GM23338 (cell line): ENCODE measurements around the gene KCNMB1. TPM values are rescaled to one million over a fixed set of nuclear protein-coding genes. Genes with fewer than 3 reads are reported as not detected.

Experiments
- ATAC-seq: fragments of 200-7000 bp; cut with Tn5 transposase; 3 replicates; pipeline ENCODE4 v1.9.1; 2020
- DNase-seq: peaks from one replicate; pipeline ENCODE4 v3.0.0-alpha.2; 2015; ENCODE audit warnings: low spot score
- H2AFZ ChIP-seq: fragments of 200-600 bp; sonication (generic); 2 replicates; pipeline ENCODE4 v1.8.0; 2016; ENCODE audit warnings: antibody characterized with exemption, mild to moderate bottlenecking, moderate library complexity
- H3F3A ChIP-seq: fragments of 200-600 bp; sonication (generic); replicated peaks from 2 replicates; pipeline ENCODE4 v1.8.0; 2017; ENCODE audit warnings: antibody characterized with exemption, mixed run types, low read depth
- H3K27ac ChIP-seq: fragments of 200-600 bp; sonication (generic); 2 replicates; pipeline ENCODE4 v1.6.1; 2016; ENCODE audit warnings: low read depth
- H3K27me3 ChIP-seq: fragments of 200-600 bp; sonication (generic); 2 replicates; pipeline ENCODE4 v1.8.0; 2016; ENCODE audit warnings: mild to moderate bottlenecking, mixed run types, moderate library complexity; ENCODE audit not compliant: insufficient read depth
- H3K36me3 ChIP-seq: fragments of 200-600 bp; sonication (generic); 2 replicates; pipeline ENCODE4 v1.8.0; 2016; ENCODE audit warnings: mild to moderate bottlenecking; ENCODE audit not compliant: insufficient read depth
- H3K4me1 ChIP-seq: fragments of 200-600 bp; sonication (generic); 2 replicates; pipeline ENCODE4 v1.8.0; 2016; ENCODE audit warnings: mild to moderate bottlenecking, moderate library complexity; ENCODE audit not compliant: insufficient read depth
- H3K4me2 ChIP-seq: fragments of 200-600 bp; sonication (generic); 2 replicates; pipeline ENCODE4 v1.7.1; 2017; ENCODE audit warnings: mixed run types
- H3K4me3 ChIP-seq: fragments of 200-600 bp; sonication (generic); 2 replicates; pipeline ENCODE4 v1.6.1; 2016; ENCODE audit warnings: mixed run types
- H3K79me2 ChIP-seq: fragments of 200-600 bp; sonication (generic); replicated peaks from 2 replicates; pipeline ENCODE4 v1.8.0; 2017; ENCODE audit warnings: mild to moderate bottlenecking; ENCODE audit not compliant: insufficient read depth
- H3K9me2 ChIP-seq: fragments of 200-600 bp; sonication (generic); 2 replicates; pipeline ENCODE4 v1.8.0; 2017; ENCODE audit not compliant: insufficient read depth
- H4K20me1 ChIP-seq: fragments of 200-600 bp; sonication (generic); replicated peaks from 2 replicates; pipeline ENCODE4 v1.8.0; 2017; ENCODE audit warnings: mild to moderate bottlenecking; ENCODE audit not compliant: insufficient read depth
- H3K27ac Mint-ChIP-seq: 2 replicates; pipeline ENCODE4 v1.8.0; 2020; ENCODE audit warnings: inconsistent platforms, mild to moderate bottlenecking, moderate library complexity, mixed read lengths
- H3K27me3 Mint-ChIP-seq: 3 replicates; pipeline ENCODE4 v1.8.0; 2022; ENCODE audit warnings: low read depth, mild to moderate bottlenecking, moderate library complexity, mixed read lengths, inconsistent platforms; ENCODE audit not compliant: insufficient read depth, poor library complexity
- H3K36me3 Mint-ChIP-seq: 3 replicates; pipeline ENCODE4 v1.8.0; 2021; ENCODE audit warnings: low read depth, mild to moderate bottlenecking, inconsistent platforms, moderate library complexity, mixed read lengths
- H3K4me1 Mint-ChIP-seq: 3 replicates; pipeline ENCODE4 v1.8.0; 2020; ENCODE audit warnings: mild to moderate bottlenecking, inconsistent platforms, mixed read lengths
- H3K4me3 Mint-ChIP-seq: 3 replicates; pipeline ENCODE4 v1.8.0; 2021; ENCODE audit warnings: moderate library complexity, mild to moderate bottlenecking, inconsistent platforms, mixed read lengths
- H3K9me3 Mint-ChIP-seq: 3 replicates; pipeline ENCODE4 v1.8.0; 2020; ENCODE audit warnings: moderate library complexity, mild to moderate bottlenecking, inconsistent platforms, mixed read lengths
- CREB1 ChIP-seq: fragments of 250-450 bp; sonication (Bioruptor Pico); IDR thresholded peaks from 2 replicates; pipeline ENCODE4 v1.5.0; 2020; ENCODE audit warnings: low read depth, mild to moderate bottlenecking, moderate library complexity
- CTCF ChIP-seq, 2 experiments: fragments of 200-600 bp in 1 of 2; sonication (generic) in 1 of 2; conservative IDR thresholded peaks; 2 replicates each; pipeline versions ENCODE4 v1.5.1 to v1.6.1; 2016 to 2017; ENCODE audit warnings: antibody characterized with exemption in 2 of 2, low read depth in 2 of 2, mild to moderate bottlenecking in 2 of 2, moderate library complexity in 1 of 2
- ETS1 ChIP-seq: IDR thresholded peaks from 2 replicates; pipeline ENCODE4 v1.6.1; 2016; ENCODE audit warnings: antibody characterized with exemption
- EZH2phosphoT487 ChIP-seq: fragments of 200-600 bp; sonication (generic); IDR thresholded peaks from one replicate; pipeline ENCODE4 v1.8.1; 2018; ENCODE audit warnings: antibody characterized with exemption; ENCODE audit not compliant: unreplicated experiment
- NANOG ChIP-seq: IDR thresholded peaks from 2 replicates; pipeline ENCODE4 v1.6.1; 2016; ENCODE audit warnings: antibody characterized with exemption, borderline replicate concordance
- STAT1 ChIP-seq: IDR thresholded peaks from one replicate; pipeline ENCODE4 v1.6.1; 2016; ENCODE audit warnings: antibody characterized with exemption; ENCODE audit not compliant: unreplicated experiment
- ZNF331 ChIP-seq: fragments of 250-450 bp; sonication (Bioruptor Pico); IDR thresholded peaks from 2 replicates; pipeline ENCODE4 v1.5.0; 2020; ENCODE audit warnings: low read depth, mild to moderate bottlenecking, moderate library complexity
- ZNF462 ChIP-seq: fragments of 250-450 bp; sonication (Bioruptor Pico); IDR thresholded peaks from 2 replicates; pipeline ENCODE4 v1.5.0; 2020; ENCODE audit warnings: mild to moderate bottlenecking, moderate library complexity
- polyA plus RNA-seq: library from polyadenylated mRNA; unstranded; fragments of >200 nt; fragmentation: Nextera tagmentation; extraction: Ambion mirVana; gene quantifications from 2 replicates; pipeline ENCODE4 v1.2.1, GENCODE V29; 2016
- total RNA-seq: library from RNA; depleted of rRNA; stranded (reverse); fragments of >200 nt; shearing (Covaris generic); gene quantifications from 2 replicates; pipeline ENCODE4 v1.2.3, GENCODE V29; 2014

Gene KCNMB1
- total and polyA plus RNA-seq, 2 experiments from 2014 or later, result 0.17 to 0.19 TPM

- no peak for TF ChIP-seq EZH2phosphoT487
Observed at GRCh38 chr5:170423692-170424091, 34.5 kb upstream of the KCNMB1 start (continued).

GRCh38 chr5:170421826-170422225 is 32.7 kb upstream of the KCNMB1 start:
- no peak overlapping the region for H3K4me3 ChIP-seq
- H3K27ac ChIP-seq, result no peak overlapping the region
- no peaks in the 10 kb centered on the region for H3K4me1 ChIP-seq
- H3K36me3 ChIP-seq, result no peaks in the 10 kb centered on the region; the same call in 1 of the 2 replicates
- TF ChIP-seq CREB1 (no peak), CTCF (conservative IDR thresholded peaks at IDR 0.05; ENCODE audit: low read depth in 2 of 2) (no peak), NANOG (no peak)
- no peak overlapping the region for H3K27ac Mint-ChIP-seq
- H3K4me1 Mint-ChIP-seq, result peaks cover 8% of the 10 kb centered on the region
- no peak overlapping the region for H3K4me2 ChIP-seq
- no peaks in the 10 kb centered on the region for H3K9me2 ChIP-seq
- peaks cover 13% of the 10 kb centered on the region for H3K27me3 Mint-ChIP-seq
- no peaks in the 10 kb centered on the region for H3K36me3 Mint-ChIP-seq
- H3K4me3 Mint-ChIP-seq, result no peak overlapping the region
- no peaks in the 10 kb centered on the region for H3F3A ChIP-seq
- no peak for ATAC-seq
- no peaks in the 10 kb centered on the region for H3K79me2 ChIP-seq
- no peaks in the 10 kb centered on the region for H3K9me3 Mint-ChIP-seq
- H2AFZ ChIP-seq, result no peak overlapping the region
- no peaks in the 10 kb centered on the region for H4K20me1 ChIP-seq
- H3K27me3 ChIP-seq, result no peaks in the 10 kb centered on the region
- DNase-seq, result no peak

GRCh38 chr5:170420806-170421412 is 31.7 kb upstream of the KCNMB1 start:
- Histone ChIP-seq H3K4me3 (no peak overlapping the region), H3K36me3 (no peaks in the 10 kb centered on the region; the same call in 1 of the 2 replicates), H3F3A (no peaks in the 10 kb centered on the region), H3K9me2 (no peaks in the 10 kb centered on the region), H3K4me1 (no peaks in the 10 kb centered on the region), H2AFZ (peak overlapping the region; percentile 28; the same call in 1 of the 2 replicates), H3K27ac (no peak overlapping the region), H4K20me1 (no peaks in the 10 kb centered on the region), H3K27me3 (no peaks in the 10 kb centered on the region), H3K4me2 (no peak overlapping the region), H3K79me2 (no peaks in the 10 kb centered on the region)
- Mint-ChIP-seq H3K36me3 (no peaks in the 10 kb centered on the region), H3K9me3 (no peaks in the 10 kb centered on the region), H3K27me3 (peaks cover 13% of the 10 kb centered on the region), H3K4me3 (no peak overlapping the region), H3K4me1 (peaks cover 8% of the 10 kb centered on the region), H3K27ac (no peak overlapping the region)
- ATAC-seq (peak; percentile 96), DNase-seq (peak; percentile 89)
- TF ChIP-seq ZNF462 (CRISPR knock-in tag), result no peak
- TF ChIP-seq ZNF331 (CRISPR knock-in tag), result no peak
- no peak for TF ChIP-seq STAT1
- peak; percentile 92 to 98 for TF ChIP-seq CTCF (conservative IDR thresholded peaks at IDR 0.05; ENCODE audit: low read depth in 2 of 2)
- no peak for TF ChIP-seq ETS1
